ENCODE data around the gene WWOX. TPM values are rescaled to one million over a fixed set of nuclear protein-coding genes. Genes with fewer than 3 reads are reported as not detected.

The WWOX gene
- total RNA-seq, 3 donors from 2014 or later (not counting 1 experiment from before 2014, with no cell fraction given): 21.0 to 29.8 (median 27.0) TPM

GRCh38 chr16:78542419-78542818 lies 443.0 kb downstream of the WWOX start:
- Mint-ChIP-seq H3K36me3 (no peaks in the 10 kb centered on the region), H3K27ac (no peak overlapping the region), H3K27me3 (ENCODE audit: low read depth in 2 of 2) (no peaks in the 10 kb centered on the region), H3K9me3 (no peaks in the 10 kb centered on the region), H3K4me3 (no peak overlapping the region), H3K4me1 (no peaks in the 10 kb centered on the region)
- no peak overlapping the region for H3K4me3 ChIP-seq (ENCODE audit: low read length)
- no peak for TF ChIP-seq CTCF (IDR thresholded peaks at IDR 0.05)
- ATAC-seq: no peak
- no peak for DNase-seq
- H3K36me3 ChIP-seq (ENCODE audit: control insufficient read depth, insufficient read depth, low read length): no peaks in the 10 kb centered on the region
- no peaks in the 10 kb centered on the region for H3K27me3 ChIP-seq (ENCODE audit: control insufficient read depth, insufficient read depth, low read length)
- no peaks in the 10 kb centered on the region for H3K4me1 ChIP-seq (ENCODE audit: control insufficient read depth, insufficient read depth, low read length)
- no peak overlapping the region for H3K27ac ChIP-seq (ENCODE audit: low read length)
- WGBS (ENCODE audit: insufficient coverage): over 99% methylated on average over 7 of the region's 7 CpGs
- intact Hi-C loops (cut with micrococcal nuclease): no loop called here
- no peaks in the 10 kb centered on the region for H3K9me3 ChIP-seq (ENCODE audit: control insufficient read depth, insufficient read depth, low read length)

DNA sequence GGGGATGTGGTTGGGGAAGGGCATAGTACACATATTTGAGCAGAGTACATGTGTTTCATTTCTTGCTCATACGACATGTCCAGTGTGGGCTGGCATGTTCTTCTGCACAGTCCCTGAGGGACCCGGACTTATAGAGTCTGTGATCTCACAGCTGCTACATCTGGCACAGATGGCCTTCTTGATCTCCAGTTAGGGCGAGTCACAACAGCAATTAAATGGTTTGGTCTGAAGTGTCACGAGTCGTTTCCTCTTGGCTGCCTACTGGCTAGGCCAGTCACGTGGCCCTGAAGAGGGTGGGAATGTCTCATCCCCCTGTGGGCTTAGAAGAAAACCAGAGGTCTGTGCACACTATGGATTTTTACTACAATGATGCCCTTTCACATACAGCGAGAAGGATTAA lies 443.6 kb downstream of the WWOX start:
- Mint-ChIP-seq H3K27ac (no peak overlapping the region), H3K4me3 (no peak overlapping the region), H3K4me1 (no peaks in the 10 kb centered on the region), H3K9me3 (no peaks in the 10 kb centered on the region), H3K36me3 (no peaks in the 10 kb centered on the region), H3K27me3 (ENCODE audit: low read depth in 2 of 2) (no peaks in the 10 kb centered on the region)
- 88% methylated on average over 6 of the region's 7 CpGs for WGBS (ENCODE audit: insufficient coverage)
- no peaks in the 10 kb centered on the region for H3K36me3 ChIP-seq (ENCODE audit: control insufficient read depth, insufficient read depth, low read length)
- H3K4me3 ChIP-seq (ENCODE audit: low read length): no peak overlapping the region
- DNase-seq: no peak
- H3K4me1 ChIP-seq (ENCODE audit: control insufficient read depth, insufficient read depth, low read length): no peaks in the 10 kb centered on the region
- no peak for TF ChIP-seq CTCF (IDR thresholded peaks at IDR 0.05)
- intact Hi-C loops (cut with micrococcal nuclease): no loop called here
- no peaks in the 10 kb centered on the region for H3K9me3 ChIP-seq (ENCODE audit: control insufficient read depth, insufficient read depth, low read length)
- H3K27me3 ChIP-seq (ENCODE audit: control insufficient read depth, insufficient read depth, low read length): no peaks in the 10 kb centered on the region
- H3K27ac ChIP-seq (ENCODE audit: low read length): no peak overlapping the region
- ATAC-seq: no peak

- H3K36me3 ChIP-seq (ENCODE audit: control insufficient read depth, insufficient read depth, low read length): no peaks in the 10 kb centered on the region
- H3K4me1 ChIP-seq (ENCODE audit: control insufficient read depth, insufficient read depth, low read length): peaks cover 7% of the 10 kb centered on the region
- Mint-ChIP-seq H3K27ac (no peak overlapping the region), H3K4me1 (peaks cover 24 to 25% of the 10 kb centered on the region in 2 donors), H3K27me3 (ENCODE audit: low read depth in 2 of 2) (peaks cover 0 to 5% of the 10 kb centered on the region in 2 donors), H3K9me3 (no peaks in the 10 kb centered on the region), H3K36me3 (no peaks in the 10 kb centered on the region), H3K4me3 (no peak overlapping the region)
- no peak overlapping the region for H3K27ac ChIP-seq (ENCODE audit: low read length)
- ATAC-seq: no peak
- H3K4me3 ChIP-seq (ENCODE audit: low read length): no peak overlapping the region
- intact Hi-C loops (cut with micrococcal nuclease): no loop called here
- H3K27me3 ChIP-seq (ENCODE audit: control insufficient read depth, insufficient read depth, low read length): no peaks in the 10 kb centered on the region
- no peak for TF ChIP-seq CTCF (IDR thresholded peaks at IDR 0.05)
- no peaks in the 10 kb centered on the region for H3K9me3 ChIP-seq (ENCODE audit: control insufficient read depth, insufficient read depth, low read length)
- WGBS (ENCODE audit: insufficient coverage): 100% methylated on average over 3 of the region's 6 CpGs
- no peak for DNase-seq
Observed at GRCh38 chr16:78549366-78549765, 449.9 kb downstream of the WWOX start.

- Histone ChIP-seq H3K4me1 (ENCODE audit: control insufficient read depth, insufficient read depth, low read length) (peaks cover 7% of the 10 kb centered on the region), H3K27ac (ENCODE audit: low read length) (no peak overlapping the region), H3K36me3 (ENCODE audit: control insufficient read depth, insufficient read depth, low read length) (no peaks in the 10 kb centered on the region), H3K9me3 (ENCODE audit: control insufficient read depth, insufficient read depth, low read length) (no peaks in the 10 kb centered on the region), H3K27me3 (ENCODE audit: control insufficient read depth, insufficient read depth, low read length) (no peaks in the 10 kb centered on the region), H3K4me3 (ENCODE audit: low read length) (no peak overlapping the region)
- ATAC-seq (no peak), DNase-seq (no peak)
- H3K4me3 Mint-ChIP-seq: no peak overlapping the region
- no peaks in the 10 kb centered on the region for H3K36me3 Mint-ChIP-seq
- H3K27me3 Mint-ChIP-seq (ENCODE audit: low read depth in 2 of 2): peaks cover 0 to 5% of the 10 kb centered on the region in 2 donors
- no peaks in the 10 kb centered on the region for H3K9me3 Mint-ChIP-seq
- H3K27ac Mint-ChIP-seq: no peak overlapping the region
- no peak for TF ChIP-seq CTCF (IDR thresholded peaks at IDR 0.05)
- intact Hi-C loops (cut with micrococcal nuclease): no loop called here
- 61% methylated on average over 12 of the region's 12 CpGs for WGBS (ENCODE audit: insufficient coverage)
- H3K4me1 Mint-ChIP-seq: peaks cover 24 to 25% of the 10 kb centered on the region in 2 donors
Observed at GRCh38 chr16:78551487-78552085, 452.1 kb downstream of the WWOX start.

Data from natural killer cell (primary cell).